Ectodermal cell (in vitro differentiated cells): ENCODE data around the gene KCTD12.

ENCODE experiments used
- H3K27ac ChIP-seq: 2 replicates; pipeline ENCODE4 v1.7.0; 2013; ENCODE audit warnings: mild to moderate bottlenecking, low read depth, low read length; ENCODE audit not compliant: insufficient read depth, poor library complexity, severe bottlenecking
- H3K27me3 ChIP-seq: 2 replicates; pipeline ENCODE4 v1.7.0; 2013; ENCODE audit warnings: mild to moderate bottlenecking, low read length; ENCODE audit not compliant: insufficient read depth, control insufficient read depth, poor library complexity, severe bottlenecking
- H3K36me3 ChIP-seq: one replicate; pipeline ENCODE4 v1.7.0; 2013; ENCODE audit warnings: low read length; ENCODE audit not compliant: control insufficient read depth, insufficient read depth
- H3K4me1 ChIP-seq: one replicate; pipeline ENCODE4 v1.7.0; 2013; ENCODE audit warnings: low read length; ENCODE audit not compliant: control insufficient read depth, insufficient read depth
- H3K4me3 ChIP-seq: 2 replicates; pipeline ENCODE4 v1.7.0; 2013; ENCODE audit warnings: low read depth, low read length, control low read depth; ENCODE audit not compliant: insufficient read depth
- H3K9me3 ChIP-seq: 2 replicates; pipeline ENCODE4 v1.7.0; 2013; ENCODE audit warnings: mild to moderate bottlenecking, low read length, moderate library complexity; ENCODE audit not compliant: control insufficient read depth
- WGBS, 2 experiments: methylation state at CpG; one replicate each; pipeline ENCODE4 v1.1.7; 2013; ENCODE audit warnings: missing lambda C conversion rate in 2 of 2; 5-methylcytosine and 5-hydroxymethylcytosine counted together

KCTD12 gene

GRCh38 chr13:76879203-76879882 is 6.9 kb downstream of the KCTD12 start:
- Histone ChIP-seq H3K36me3 (no peaks in the 10 kb centered on the region), H3K4me1 (no peaks in the 10 kb centered on the region), H3K27me3 (peaks cover 11% of the 10 kb centered on the region), H3K4me3 (no peak overlapping the region), H3K27ac (no peak overlapping the region), H3K9me3 (no peaks in the 10 kb centered on the region)
- WGBS, 2 experiments, result 94 to 96% methylated on average over 7 of the region's 8 CpGs

GRCh38 chr13:76878043-76878442 is 8.2 kb downstream of the KCTD12 start:
- Histone ChIP-seq H3K36me3 (no peaks in the 10 kb centered on the region), H3K27me3 (no peaks in the 10 kb centered on the region), H3K27ac (no peak overlapping the region), H3K4me1 (no peaks in the 10 kb centered on the region), H3K4me3 (no peak overlapping the region), H3K9me3 (no peaks in the 10 kb centered on the region)
- WGBS, 2 experiments, result 96 to 100% methylated on average over 3 of the region's 3 CpGs

DNA sequence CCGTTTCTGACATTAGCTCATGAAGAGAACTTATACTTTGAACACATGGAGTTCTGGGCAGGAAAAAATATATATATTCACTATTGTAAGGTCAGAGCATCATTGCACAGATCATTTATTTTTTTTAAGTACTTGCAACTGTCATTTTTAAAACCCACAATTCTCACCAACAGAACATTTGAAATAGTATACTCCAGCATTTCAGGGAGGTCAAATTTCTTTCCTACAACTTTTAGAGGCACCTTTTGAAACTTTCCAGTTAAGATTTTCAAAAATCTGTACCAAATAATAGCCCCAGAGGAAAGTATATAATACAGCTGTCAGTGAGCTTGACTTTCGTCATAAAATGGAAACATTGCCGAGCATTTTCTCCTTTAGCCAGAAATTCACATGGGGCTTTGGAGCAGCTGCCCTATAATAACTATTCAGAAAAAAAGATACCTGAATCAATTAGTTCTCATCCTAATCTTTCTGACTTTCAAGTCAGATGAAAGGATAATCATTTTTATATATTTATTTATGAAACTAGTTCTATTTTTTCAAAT is 10.9 kb downstream of the KCTD12 start:
- Histone ChIP-seq H3K36me3 (no peaks in the 10 kb centered on the region), H3K9me3 (no peaks in the 10 kb centered on the region), H3K4me1 (no peaks in the 10 kb centered on the region), H3K27ac (no peak overlapping the region), H3K27me3 (no peaks in the 10 kb centered on the region), H3K4me3 (no peak overlapping the region)
- 92 to 96% methylated on average over 2 to 3 of the region's 3 CpGs for WGBS, 2 experiments

GRCh38 chr13:76874479-76874878 is 11.7 kb downstream of the KCTD12 start:
- Histone ChIP-seq H3K4me1 (no peaks in the 10 kb centered on the region), H3K4me3 (no peak overlapping the region), H3K36me3 (no peaks in the 10 kb centered on the region), H3K27me3 (no peaks in the 10 kb centered on the region), H3K9me3 (no peaks in the 10 kb centered on the region), H3K27ac (no peak overlapping the region)
- WGBS, 2 experiments, result 93 to 94% methylated on average over 2 of the region's 2 CpGs

- no peak overlapping the region for H3K4me3 ChIP-seq
- no peaks in the 10 kb centered on the region for H3K36me3 ChIP-seq
- H3K4me1 ChIP-seq, result no peaks in the 10 kb centered on the region
- no peaks in the 10 kb centered on the region for H3K27me3 ChIP-seq
- 60 to 90% methylated on average over 1 of the region's 2 CpGs for WGBS, 2 experiments
- no peaks in the 10 kb centered on the region for H3K9me3 ChIP-seq
- H3K27ac ChIP-seq, result no peak overlapping the region
Observed at GRCh38 chr13:76873445-76873844, 12.8 kb downstream of the KCTD12 start.

- no peaks in the 10 kb centered on the region for H3K9me3 ChIP-seq
- H3K27me3 ChIP-seq, result no peaks in the 10 kb centered on the region
- H3K36me3 ChIP-seq, result no peaks in the 10 kb centered on the region
- WGBS, 2 experiments, result 91 to 100% methylated on average over 1 to 2 of the region's 2 CpGs
- no peaks in the 10 kb centered on the region for H3K4me1 ChIP-seq
- H3K4me3 ChIP-seq, result no peak overlapping the region
- H3K27ac ChIP-seq, result no peak overlapping the region
Observed at GRCh38 chr13:76872675-76873074, 13.5 kb downstream of the KCTD12 start.

DNA sequence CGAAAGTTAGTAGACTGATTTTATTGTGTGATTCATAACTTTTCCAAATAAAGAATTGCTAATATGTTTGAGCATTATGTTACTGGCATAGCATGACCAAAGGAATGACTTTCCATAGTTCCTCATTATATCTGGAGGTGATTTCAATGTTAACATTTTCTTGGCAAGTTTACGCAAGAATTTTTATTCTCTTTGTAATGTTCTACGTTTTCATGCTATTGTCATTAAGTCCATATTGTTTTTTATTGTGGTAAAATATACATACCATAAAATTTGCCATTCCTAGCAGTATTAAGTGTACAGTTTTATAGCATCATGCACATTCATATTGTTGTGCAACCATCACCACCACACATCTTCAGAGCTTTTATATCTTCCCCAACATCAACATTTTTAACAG is 14.8 kb downstream of the KCTD12 start:
- 93 to 100% methylated on average over 1 to 3 of the region's 3 CpGs for WGBS, 2 experiments

GRCh38 chr13:76868371-76868770 is 17.8 kb downstream of the KCTD12 start:
- Histone ChIP-seq H3K4me3 (no peak overlapping the region), H3K36me3 (no peaks in the 10 kb centered on the region), H3K9me3 (no peaks in the 10 kb centered on the region), H3K27ac (no peak overlapping the region), H3K27me3 (no peaks in the 10 kb centered on the region), H3K4me1 (no peaks in the 10 kb centered on the region)

More for the DNA sequence above, 14.8 kb downstream of the KCTD12 start:
- no peaks in the 10 kb centered on the region for H3K27me3 ChIP-seq
- no peak overlapping the region for H3K27ac ChIP-seq
- H3K4me3 ChIP-seq, result no peak overlapping the region
- H3K9me3 ChIP-seq, result no peaks in the 10 kb centered on the region
- H3K4me1 ChIP-seq, result no peaks in the 10 kb centered on the region
- no peaks in the 10 kb centered on the region for H3K36me3 ChIP-seq

- WGBS, 2 experiments, result 64 to 73% methylated on average over 1 of the region's 1 CpG
Observed at GRCh38 chr13:76865996-76866503, 20.2 kb downstream of the KCTD12 start.

DNA sequence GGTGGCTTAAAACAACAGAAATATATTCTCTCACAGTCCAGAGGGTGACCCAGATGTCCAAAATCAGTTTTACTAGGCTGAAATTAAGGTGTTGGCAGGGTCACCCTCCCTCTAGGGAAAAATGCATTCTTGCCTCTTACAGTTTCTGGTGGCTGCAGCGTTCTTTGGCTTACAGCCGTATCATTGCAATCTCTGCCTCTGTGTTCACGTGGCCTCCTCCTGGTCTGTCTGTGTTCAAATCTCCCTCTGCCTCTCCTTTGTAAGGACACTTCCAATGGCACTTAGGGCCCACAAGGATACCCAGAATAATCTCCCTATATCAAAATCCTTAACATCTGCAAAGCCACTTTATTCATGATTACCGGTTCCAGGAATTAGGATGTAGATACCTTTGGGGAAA is 21.1 kb downstream of the KCTD12 start:
- 77 to 79% methylated on average over 4 of the region's 4 CpGs for WGBS, 2 experiments
- Histone ChIP-seq H3K9me3 (no peaks in the 10 kb centered on the region), H3K4me3 (no peak overlapping the region), H3K27ac (no peak overlapping the region), H3K4me1 (no peaks in the 10 kb centered on the region), H3K36me3 (no peaks in the 10 kb centered on the region), H3K27me3 (no peaks in the 10 kb centered on the region)

More at GRCh38 chr13:76865996-76866503, 20.2 kb downstream of the KCTD12 start:
- no peak overlapping the region for H3K27ac ChIP-seq
- no peak overlapping the region for H3K4me3 ChIP-seq
- no peaks in the 10 kb centered on the region for H3K4me1 ChIP-seq
- no peaks in the 10 kb centered on the region for H3K36me3 ChIP-seq
- no peaks in the 10 kb centered on the region for H3K27me3 ChIP-seq
- H3K9me3 ChIP-seq, result no peaks in the 10 kb centered on the region
